A549 (cell line): ENCODE data around the gene CD300A. TPM values are rescaled to one million over a fixed set of nuclear protein-coding genes. Genes with fewer than 3 reads are reported as not detected.

Source experiments
- ATAC-seq, 2 experiments: fragments of 200-7000 bp in 1 of 2; fragments of >200 bp in 1 of 2; cut with Nextera tagmentation in 1 of 2; cut with Tn5 transposase in 1 of 2; 3 replicates each; pipeline versions ENCODE4 v1.8.0 to v1.9.1; 2018 to 2020; ENCODE audit warnings: mild to moderate bottlenecking in 1 of 2, moderate library complexity in 1 of 2
- CTCF ChIA-PET: fragments of 300-600 bp; sonication (Branson Sonifier 250); formaldehyde crosslinking; extraction: SDS; loops from one replicate; lab custom pipeline; 2021; ENCODE audit warnings: antibody characterized with exemption, inconsistent platforms; lab: Yijun Ruan, JAX
- POLR2A ChIA-PET: fragments of 350-600 bp; formaldehyde crosslinking; extraction: SDS; loops from one replicate; lab custom pipeline; 2021; ENCODE audit warnings: antibody characterized with exemption, inconsistent platforms; lab: Yijun Ruan, JAX
- DNase-seq, 2 experiments: peaks; one replicate each; pipeline versions ENCODE4 v3.0.0 to v3.0.0-alpha.2; 2011 to 2016; ENCODE audit warnings: low read depth in 1 of 2, low spot score in 1 of 2
- FAIRE-seq: peaks from 2 replicates; lab custom pipeline; 2011; peaks lifted over from hg19 to GRCh38; lab: Jason Lieb, UNC
- H3K27ac ChIP-seq, 2 experiments: fragments of >200 bp; sonication (Bioruptor Twin); formaldehyde crosslinking; 3 replicates each; pipeline ENCODE4 v1.5.1; 2016 to 2017
- H3K4me1 ChIP-seq: fragments of >200 bp; sonication (Bioruptor Twin); formaldehyde crosslinking; 3 replicates; pipeline ENCODE4 v1.6.1; 2016
- H3K4me2 ChIP-seq: fragments of >200 bp; sonication (Bioruptor Twin); formaldehyde crosslinking; 3 replicates; pipeline ENCODE4 v1.6.1; 2016
- H3K4me3 ChIP-seq: fragments of >200 bp; sonication (Bioruptor Twin); formaldehyde crosslinking; 3 replicates; pipeline ENCODE4 v1.5.1; 2016
- H3K9me3 ChIP-seq: fragments of >200 bp; sonication (Bioruptor Twin); formaldehyde crosslinking; 3 replicates; pipeline ENCODE4 v1.6.1; 2016
- BCL3 ChIP-seq: fragments of >200 bp; sonication (Bioruptor Twin); formaldehyde crosslinking; IDR thresholded peaks from 3 replicates; pipeline ENCODE4 v1.6.1; 2016
- BHLHE40 ChIP-seq: IDR thresholded peaks from 2 replicates; pipeline ENCODE4 v1.6.1; 2012; ENCODE audit warnings: low read depth, low read length, inconsistent platforms
- CBX2 ChIP-seq: fragments of 200-600 bp; sonication (generic); IDR thresholded peaks from 2 replicates; pipeline ENCODE4 v1.6.1; 2016; ENCODE audit warnings: low read depth, mild to moderate bottlenecking, borderline replicate concordance
- CBX8 ChIP-seq: fragments of 200-600 bp; sonication (generic); IDR thresholded peaks from 2 replicates; pipeline ENCODE4 v1.6.1; 2016
- CHD2 ChIP-seq: fragments of 150-350 bp; IDR thresholded peaks from 2 replicates; pipeline ENCODE4 v1.6.1; 2014; ENCODE audit warnings: low read length; ENCODE audit not compliant: partially characterized antibody
- EHMT2 ChIP-seq: fragments of 200-600 bp; sonication (generic); IDR thresholded peaks from 2 replicates; pipeline ENCODE4 v1.6.1; 2016; ENCODE audit warnings: antibody characterized with exemption, low read depth, mild to moderate bottlenecking, moderate library complexity
- FOSB ChIP-seq: fragments of 250-450 bp; sonication (Bioruptor Pico); IDR thresholded peaks from 2 replicates; pipeline ENCODE4 v1.5.0; 2020; ENCODE audit warnings: mild to moderate bottlenecking, moderate library complexity
- FOXS1 ChIP-seq: fragments of 250-450 bp; sonication (Bioruptor Pico); IDR thresholded peaks from 2 replicates; pipeline ENCODE4 v1.5.0; 2020; ENCODE audit warnings: mild to moderate bottlenecking, moderate library complexity
- GATA3 ChIP-seq: IDR thresholded peaks from 2 replicates; pipeline ENCODE4 v1.6.1; 2012; ENCODE audit warnings: borderline replicate concordance
- HDAC2 ChIP-seq: fragments of 200-600 bp; sonication (generic); IDR thresholded peaks from 2 replicates; pipeline ENCODE4 v1.6.1; 2016
- HES2 ChIP-seq: fragments of >200 bp; sonication (Bioruptor Twin); formaldehyde crosslinking; IDR thresholded peaks from 2 replicates; pipeline ENCODE4 v1.6.1; 2016
- HEYL ChIP-seq: fragments of 250-450 bp; sonication (Bioruptor Pico); IDR thresholded peaks from 2 replicates; pipeline ENCODE4 v1.8.0; 2021; ENCODE audit warnings: mild to moderate bottlenecking, moderate library complexity
- HOXA7 ChIP-seq: fragments of 250-450 bp; sonication (Bioruptor Pico); IDR thresholded peaks from 2 replicates; pipeline ENCODE4 v1.5.0; 2020; ENCODE audit warnings: mild to moderate bottlenecking, moderate library complexity
- JUN ChIP-seq, 2 experiments: fragments of >200 bp; sonication (Bioruptor Twin); formaldehyde crosslinking; IDR thresholded peaks; 2 replicates in 1 of 2; 3 replicates in 1 of 2; pipeline ENCODE4 v1.6.1; 2016 to 2017
- JUNB ChIP-seq: fragments of >200 bp; sonication (Bioruptor Twin); formaldehyde crosslinking; IDR thresholded peaks from 2 replicates; pipeline ENCODE4 v1.6.1; 2016
- KDM5A ChIP-seq: fragments of 200-600 bp; sonication (generic); IDR thresholded peaks from 2 replicates; pipeline ENCODE4 v1.6.1; 2016; ENCODE audit warnings: antibody characterized with exemption, mild to moderate bottlenecking
- MAZ ChIP-seq: fragments of 150-350 bp; IDR thresholded peaks from 2 replicates; pipeline ENCODE4 v1.6.1; 2014; ENCODE audit warnings: antibody characterized with exemption, low read depth, low read length, borderline replicate concordance
- MYC ChIP-seq: IDR thresholded peaks from 2 replicates; pipeline ENCODE4 v1.6.1; 2012; ENCODE audit warnings: mild to moderate bottlenecking, inconsistent platforms, low read length, improper control_type of control experiment, borderline replicate concordance
- NPAS2 ChIP-seq: fragments of 250-450 bp; sonication (Bioruptor Pico); IDR thresholded peaks from 2 replicates; pipeline ENCODE4 v1.8.0; 2022; ENCODE audit warnings: mild to moderate bottlenecking, moderate library complexity, borderline replicate concordance
- POLR2A ChIP-seq: IDR thresholded peaks from 2 replicates; pipeline ENCODE4 v1.6.1; 2012; ENCODE audit warnings: mild to moderate bottlenecking, low read length
- RARB ChIP-seq: fragments of 250-450 bp; sonication (Bioruptor Pico); IDR thresholded peaks from 2 replicates; pipeline ENCODE4 v1.8.0; 2021; ENCODE audit warnings: mild to moderate bottlenecking, moderate library complexity
- RFX5 ChIP-seq: fragments of 450-650 bp; IDR thresholded peaks from 2 replicates; pipeline ENCODE4 v1.7.1; 2014; ENCODE audit warnings: antibody characterized with exemption, mild to moderate bottlenecking, moderate library complexity
- RNF2 ChIP-seq: fragments of 200-600 bp; sonication (generic); IDR thresholded peaks from 2 replicates; pipeline ENCODE4 v1.6.1; 2016; ENCODE audit warnings: low read depth, mild to moderate bottlenecking, antibody characterized with exemption, moderate library complexity, borderline replicate concordance
- SMC3 ChIP-seq: fragments of >200 bp; sonication (Bioruptor Twin); formaldehyde crosslinking; IDR thresholded peaks from 3 replicates; pipeline ENCODE4 v1.6.1; 2018; ENCODE audit warnings: inconsistent platforms
- SREBF2 ChIP-seq: fragments of 450-650 bp; IDR thresholded peaks from 2 replicates; pipeline ENCODE4 v1.6.1; 2014; ENCODE audit warnings: mild to moderate bottlenecking, moderate library complexity
- TFCP2L1 ChIP-seq: fragments of 250-450 bp; sonication (Bioruptor Pico); IDR thresholded peaks from 2 replicates; pipeline ENCODE4 v1.5.0; 2021; ENCODE audit warnings: mild to moderate bottlenecking
- TP53 ChIP-seq: fragments of 250-450 bp; sonication (Bioruptor Pico); IDR thresholded peaks from 2 replicates; pipeline ENCODE4 v1.5.0; 2021; ENCODE audit warnings: mild to moderate bottlenecking, moderate library complexity
- ZC3H11A ChIP-seq: fragments of 450-650 bp; IDR thresholded peaks from 2 replicates; pipeline ENCODE4 v1.6.1; 2014; ENCODE audit warnings: antibody characterized with exemption, mild to moderate bottlenecking
- WGBS: methylation state at CpG from one replicate; pipeline ENCODE4 v1.1.6; 2017; ENCODE audit errors: missing lambda C conversion rate; 5-methylcytosine and 5-hydroxymethylcytosine counted together
- polyA plus RNA-seq, 4 experiments: library from polyadenylated mRNA; depleted of rRNA in 3 of 4; stranded (reverse); fragments of >200 nt; fragmentation: RNase III in 1 of 4; extraction: RNeasy Plus Mini Kit Qiagen cat#74134 plus additional on column Dnase treatment in 1 of 4; gene quantifications; 2 replicates in 3 of 4; 3 replicates in 1 of 4; pipeline ENCODE4 v1.2.3, GENCODE V29; 2011 to 2017
- TF ChIP-seq, protein P1 (sequence below): fragments of 150-350 bp; IDR thresholded peaks from 2 replicates; pipeline ENCODE4 v1.6.1; 2014; ENCODE audit warnings: low read depth, mild to moderate bottlenecking, low read length
- TF ChIP-seq, protein P2 (sequence below): fragments of >200 bp; sonication (Bioruptor Twin); formaldehyde crosslinking; IDR thresholded peaks from 3 replicates; pipeline ENCODE4 v1.5.1; 2016

CD300A gene
- polyA plus RNA-seq, 2 of the 4 experiments (the other 2 are of a cell fraction), result not detected

DNA sequence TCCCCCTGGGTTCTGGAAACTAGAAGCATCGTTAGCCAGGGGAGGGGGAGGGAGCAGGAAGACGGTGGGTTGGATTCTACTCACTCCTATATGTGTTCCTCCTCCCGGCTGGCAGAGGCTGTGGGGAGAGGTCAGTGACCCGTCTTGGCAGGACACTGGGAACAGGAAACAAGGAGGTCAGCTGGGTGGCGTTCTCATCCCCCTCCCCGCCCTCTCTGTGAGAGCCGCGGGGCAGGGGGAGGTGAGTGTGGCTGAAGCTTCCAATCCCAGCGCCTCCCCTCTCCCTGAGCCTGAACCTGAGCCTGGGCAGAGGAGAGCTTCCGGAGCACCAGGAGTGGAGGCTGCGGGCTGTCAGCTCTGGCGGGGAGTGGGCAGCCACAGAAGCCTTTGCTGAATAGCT is 22.0 kb upstream of the CD300A start:
- ATAC-seq (no peak), FAIRE-seq (no peak), DNase-seq (no peak)
- Histone ChIP-seq H3K4me2 (no peak overlapping the region), H3K9me3 (0 out of 3 replicates have a peak, but pooled peaks cover 4% of the 10 kb centered on the region), H3K27ac (no peak overlapping the region), H3K4me3 (no peak overlapping the region), H3K4me1 (peaks cover 17% of the 10 kb centered on the region)
- POLR2A ChIA-PET, result interaction anchor here (1.2 to 1.9 kb wide), 4 partner anchors 9 to 27 kb away, joined by 3 to 6 read pairs (median 5); no protein-coding TSS in a partner anchor
- TF ChIP-seq NPAS2 (no peak), RARB (CRISPR knock-in tag) (no peak), TP53 (CRISPR knock-in tag) (no peak), GATA3 (no peak), FOXS1 (no peak)
- CTCF ChIA-PET, result interaction anchor here (0.5 to 10.1 kb wide), 11 partner anchors 9 to 158 kb away, joined by 3 to 109 read pairs (median 4); no protein-coding TSS in a partner anchor
- WGBS, result 86% methylated on average over 12 of the region's 12 CpGs

- no peak overlapping the region for H3K27ac ChIP-seq
- TF ChIP-seq EHMT2 (no peak), BCL3 (no peak), CHD2 (no peak), CBX8 (no peak), HES2 (no peak), JUNB (no peak), FOSB (CRISPR knock-in tag) (no peak), KDM5A (no peak), HEYL (CRISPR knock-in tag) (no peak), RFX5 (no peak), HOXA7 (CRISPR knock-in tag) (no peak), MAZ (no peak), JUN (IDR thresholded peaks at IDR 0.05) (no peak), FOXS1 (no peak)
- TF ChIP-seq, protein P1, sequence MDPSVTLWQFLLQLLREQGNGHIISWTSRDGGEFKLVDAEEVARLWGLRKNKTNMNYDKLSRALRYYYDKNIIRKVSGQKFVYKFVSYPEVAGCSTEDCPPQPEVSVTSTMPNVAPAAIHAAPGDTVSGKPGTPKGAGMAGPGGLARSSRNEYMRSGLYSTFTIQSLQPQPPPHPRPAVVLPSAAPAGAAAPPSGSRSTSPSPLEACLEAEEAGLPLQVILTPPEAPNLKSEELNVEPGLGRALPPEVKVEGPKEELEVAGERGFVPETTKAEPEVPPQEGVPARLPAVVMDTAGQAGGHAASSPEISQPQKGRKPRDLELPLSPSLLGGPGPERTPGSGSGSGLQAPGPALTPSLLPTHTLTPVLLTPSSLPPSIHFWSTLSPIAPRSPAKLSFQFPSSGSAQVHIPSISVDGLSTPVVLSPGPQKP, result no peak
- WGBS, result 93% methylated on average over 7 of the region's 7 CpGs
- no peak overlapping the region for H3K4me2 ChIP-seq
- peaks cover 17% of the 10 kb centered on the region for H3K4me1 ChIP-seq
- no peak overlapping the region for H3K4me3 ChIP-seq
- H3K9me3 ChIP-seq, result no peaks in the 10 kb centered on the region
- FAIRE-seq (no peak), DNase-seq (no peak), ATAC-seq (no peak)
- ChIA-PET POLR2A (interaction anchor here (1.3 to 1.9 kb wide), 3 partner anchors 9 to 28 kb away, joined by 3 to 6 read pairs (median 4); no protein-coding TSS in a partner anchor), CTCF (interaction anchor here (0.7 to 10.1 kb wide), 10 partner anchors 9 to 300 kb away, joined by 3 to 109 read pairs (median 5); no protein-coding TSS in a partner anchor)
Measured at GRCh38 chr17:74445158-74445557, 21.3 kb upstream of the CD300A start.

- DNase-seq, result no peak
- POLR2A ChIA-PET, result interaction anchor here (1.4 kb wide), 1 partner anchor 16 kb away, joined by 4 read pairs; no protein-coding TSS in a partner anchor
- TF ChIP-seq RARB (CRISPR knock-in tag) (no peak), MAZ (no peak), NPAS2 (no peak), BHLHE40 (no peak), POLR2A (no peak), SREBF2 (no peak), CBX2 (no peak), ZC3H11A (no peak), CBX8 (no peak), RNF2 (no peak), SMC3 (no peak), TFCP2L1 (no peak), HDAC2 (no peak), JUNB (no peak), MYC (no peak)
- TF ChIP-seq, protein P2, sequence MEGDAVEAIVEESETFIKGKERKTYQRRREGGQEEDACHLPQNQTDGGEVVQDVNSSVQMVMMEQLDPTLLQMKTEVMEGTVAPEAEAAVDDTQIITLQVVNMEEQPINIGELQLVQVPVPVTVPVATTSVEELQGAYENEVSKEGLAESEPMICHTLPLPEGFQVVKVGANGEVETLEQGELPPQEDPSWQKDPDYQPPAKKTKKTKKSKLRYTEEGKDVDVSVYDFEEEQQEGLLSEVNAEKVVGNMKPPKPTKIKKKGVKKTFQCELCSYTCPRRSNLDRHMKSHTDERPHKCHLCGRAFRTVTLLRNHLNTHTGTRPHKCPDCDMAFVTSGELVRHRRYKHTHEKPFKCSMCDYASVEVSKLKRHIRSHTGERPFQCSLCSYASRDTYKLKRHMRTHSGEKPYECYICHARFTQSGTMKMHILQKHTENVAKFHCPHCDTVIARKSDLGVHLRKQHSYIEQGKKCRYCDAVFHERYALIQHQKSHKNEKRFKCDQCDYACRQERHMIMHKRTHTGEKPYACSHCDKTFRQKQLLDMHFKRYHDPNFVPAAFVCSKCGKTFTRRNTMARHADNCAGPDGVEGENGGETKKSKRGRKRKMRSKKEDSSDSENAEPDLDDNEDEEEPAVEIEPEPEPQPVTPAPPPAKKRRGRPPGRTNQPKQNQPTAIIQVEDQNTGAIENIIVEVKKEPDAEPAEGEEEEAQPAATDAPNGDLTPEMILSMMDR, result no peak
Measured at GRCh38 chr17:74446551-74447500, 19.6 kb upstream of the CD300A start.

More at GRCh38 chr17:74446551-74447500, 19.6 kb upstream of the CD300A start:
- Histone ChIP-seq H3K4me2 (no peak overlapping the region), H3K4me3 (no peak overlapping the region), H3K4me1 (peaks cover 17% of the 10 kb centered on the region), H3K27ac (no peak overlapping the region), H3K9me3 (no peaks in the 10 kb centered on the region)
- CTCF ChIA-PET, result interaction anchor here (0.7 to 10.1 kb wide), 6 partner anchors 7 to 207 kb away, joined by 3 to 109 read pairs (median 13); no protein-coding TSS in a partner anchor
- FAIRE-seq, result no peak
- WGBS, result 89% methylated on average over 30 of the region's 31 CpGs
- ATAC-seq, result no peak
